SK-N-DZ (cell line): ENCODE data around the gene COX4I2.
A peak's percentile ranks its signal among the peaks of the same experiment; 100 is the strongest.
"Not testable (repeated sequence)": the region's sequence is repeated elsewhere in the genome, so short reads cannot be mapped to it uniquely, and the experiment has no call there.

Experiments used
- DNase-seq: peaks from one replicate; pipeline ENCODE4 v3.0.0-alpha.2; 2015; ENCODE audit warnings: low spot score

COX4I2 gene

DNA sequence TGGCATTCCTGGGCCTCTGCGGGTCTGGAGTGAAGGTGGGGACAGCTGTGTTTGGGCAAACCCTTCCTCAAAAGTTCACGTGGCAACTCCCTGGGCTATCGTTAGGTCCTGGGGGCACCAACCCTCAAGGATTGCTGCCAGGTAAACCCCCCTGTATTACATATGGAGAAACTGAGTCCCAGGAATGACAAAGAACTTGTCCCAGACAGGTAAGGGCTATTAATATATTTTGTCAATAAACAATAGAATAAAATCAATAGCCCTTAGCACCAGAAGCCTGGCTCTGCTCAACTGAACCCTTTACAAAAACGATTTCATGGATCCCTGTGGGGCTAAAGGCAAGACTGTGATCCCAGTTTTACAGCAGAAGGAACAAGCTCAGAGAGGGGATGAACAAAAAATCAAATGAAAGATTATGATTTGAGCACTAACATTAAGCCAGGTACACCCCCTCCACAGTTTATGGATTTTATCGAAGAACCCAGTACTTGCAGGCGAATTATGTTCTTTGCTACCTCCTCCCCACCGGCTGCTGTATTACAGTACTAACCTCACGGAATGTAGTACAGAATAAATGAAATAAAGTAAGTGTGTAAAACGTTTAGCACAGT, 30.0 kb upstream of the COX4I2 start:
- DNase-seq = no peak

DNA sequence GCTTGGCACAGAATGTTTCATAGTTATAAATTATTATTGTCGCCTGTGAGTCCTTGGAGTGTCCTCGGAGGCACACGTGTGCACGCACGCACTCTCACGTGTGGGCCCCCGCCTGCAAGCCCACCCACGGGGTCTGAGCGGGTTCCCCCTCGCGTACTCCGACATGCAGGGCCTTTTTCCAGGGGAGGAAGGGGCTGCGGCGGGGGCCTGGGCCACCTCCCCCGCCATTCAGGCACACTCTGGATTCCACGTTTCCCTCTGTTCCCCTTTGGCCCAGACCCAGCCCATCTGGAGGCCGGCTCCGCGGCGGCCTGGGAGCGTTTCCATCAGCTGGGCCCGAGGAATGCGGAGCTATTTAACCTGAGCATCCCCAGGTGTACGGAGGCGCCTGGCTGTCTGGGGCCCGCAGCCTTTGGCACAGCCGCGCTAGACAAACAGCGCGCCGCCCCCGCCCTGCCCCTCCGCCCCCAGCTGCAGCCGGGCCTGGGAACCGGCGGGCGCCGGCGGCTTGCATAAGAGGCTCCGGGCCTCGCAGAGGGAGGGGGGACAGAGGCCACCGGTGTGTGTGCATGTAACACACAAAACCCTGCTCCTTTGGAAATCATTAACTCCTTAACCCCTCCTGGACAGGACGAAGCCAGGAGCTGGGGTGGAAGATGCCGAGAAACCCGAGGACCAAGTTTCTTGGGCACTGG, 29.3 kb upstream of the COX4I2 start:
- DNase-seq = peak; percentile 72

DNA sequence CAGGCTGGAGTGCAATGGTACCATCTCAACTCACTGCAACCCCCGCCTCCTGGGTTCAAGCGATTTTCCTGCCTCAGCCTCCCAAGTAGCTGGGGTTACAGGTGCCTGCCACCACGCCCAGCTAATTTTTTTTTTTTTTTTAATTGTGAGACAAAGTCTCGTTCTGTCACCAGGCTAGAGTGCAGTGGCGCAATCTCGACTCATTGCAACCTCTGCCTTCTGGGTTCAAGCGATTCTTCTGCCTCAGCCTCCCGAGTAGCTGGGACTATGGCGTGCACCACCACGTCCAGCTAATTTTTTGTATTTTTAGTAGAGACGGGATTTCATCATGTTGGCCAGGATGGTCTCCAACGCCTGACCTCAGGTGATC, 25.5 kb upstream of the COX4I2 start:
- DNase-seq = not testable (repeated sequence)

DNA sequence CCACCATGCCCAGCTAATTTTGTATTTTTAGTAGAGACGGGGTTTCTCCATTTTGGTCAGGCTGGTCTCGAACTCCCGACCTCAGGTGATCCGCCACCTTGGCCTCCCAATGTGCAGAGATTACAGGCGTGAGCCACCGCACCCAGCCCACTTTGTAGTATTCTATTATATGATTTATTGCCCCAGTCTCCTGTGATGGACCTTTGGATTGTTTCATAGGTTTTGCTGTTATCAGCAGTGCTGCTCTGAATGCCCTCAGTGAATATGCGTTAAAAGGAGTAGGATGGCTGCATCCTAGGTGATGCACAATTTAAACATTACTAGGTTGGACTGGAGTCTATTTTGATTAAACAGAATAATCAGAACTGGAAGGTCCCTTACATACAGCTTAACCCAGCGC, 22.3 kb upstream of the COX4I2 start:
- no peak for DNase-seq

DNA sequence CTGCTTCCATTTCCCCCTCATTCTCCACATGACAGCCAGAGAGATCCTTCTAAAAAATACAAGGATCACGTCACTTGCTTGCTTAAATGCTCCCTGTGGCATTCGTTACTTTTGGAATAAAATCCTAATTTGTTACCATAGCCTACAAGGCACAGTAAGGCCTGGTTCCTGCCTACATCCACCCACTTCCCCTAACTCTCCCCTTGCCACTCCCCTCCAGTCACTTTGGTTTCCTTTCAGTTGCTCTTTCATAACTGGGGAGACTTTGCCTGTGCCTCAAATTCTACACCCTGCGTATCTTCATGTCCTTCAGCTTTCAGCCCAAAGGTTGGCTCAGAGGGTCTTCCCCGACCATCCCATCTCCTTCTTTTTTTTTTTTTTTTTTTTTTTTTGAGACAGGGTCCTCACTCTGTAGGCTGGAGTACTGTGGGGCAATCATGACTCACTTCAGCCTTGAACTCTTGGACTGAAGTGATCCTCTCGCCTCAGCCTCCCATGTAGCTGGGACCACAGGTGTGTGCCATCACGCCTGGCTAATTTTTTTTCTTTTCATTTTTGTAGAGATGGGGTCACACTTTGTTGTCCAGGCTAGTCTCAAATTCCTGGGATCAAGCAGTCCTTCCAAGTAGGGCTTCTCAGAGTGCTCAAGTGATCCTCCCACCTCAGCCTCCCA, 20.1 kb upstream of the COX4I2 start:
- no peak for DNase-seq

DNA sequence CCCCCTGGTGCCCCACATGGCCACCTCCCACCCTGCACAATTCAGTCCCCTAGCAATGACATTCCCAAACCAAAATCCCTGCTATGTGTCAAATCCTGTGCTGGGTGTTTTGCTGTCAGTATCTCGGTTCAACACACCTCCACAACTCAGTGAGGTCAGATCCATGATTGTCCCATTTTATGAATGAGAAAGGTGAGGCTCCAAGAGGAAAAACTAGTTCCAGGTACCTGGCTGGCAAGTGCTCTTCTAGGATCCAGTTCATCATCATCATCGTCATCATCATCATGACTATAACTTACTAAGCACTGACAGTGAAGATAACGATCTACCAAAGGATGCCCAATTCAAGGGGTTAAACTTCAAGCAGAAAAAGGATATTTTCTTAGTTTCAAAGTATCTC, 17.5 kb upstream of the COX4I2 start:
- DNase-seq = no peak

DNA sequence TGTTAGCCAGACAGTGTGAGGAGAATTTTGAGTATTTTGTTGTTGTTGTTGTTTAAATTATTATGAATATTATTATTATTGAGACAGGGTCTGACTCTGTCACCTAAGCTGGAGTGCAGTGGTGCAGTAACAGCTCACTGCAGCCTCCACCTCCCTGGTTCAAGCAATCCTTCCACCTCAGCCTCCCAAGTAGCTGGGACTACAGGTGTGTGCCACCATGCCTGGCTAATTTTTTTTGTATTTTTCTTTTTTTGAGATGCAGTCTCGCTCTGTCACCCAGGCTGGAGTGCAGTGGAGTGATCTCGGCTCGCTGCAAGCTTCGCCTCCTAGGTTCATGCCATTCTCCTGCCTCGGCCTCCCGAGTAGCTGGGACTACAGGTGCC, 14.6 kb upstream of the COX4I2 start:
- not testable (repeated sequence) for DNase-seq

DNA sequence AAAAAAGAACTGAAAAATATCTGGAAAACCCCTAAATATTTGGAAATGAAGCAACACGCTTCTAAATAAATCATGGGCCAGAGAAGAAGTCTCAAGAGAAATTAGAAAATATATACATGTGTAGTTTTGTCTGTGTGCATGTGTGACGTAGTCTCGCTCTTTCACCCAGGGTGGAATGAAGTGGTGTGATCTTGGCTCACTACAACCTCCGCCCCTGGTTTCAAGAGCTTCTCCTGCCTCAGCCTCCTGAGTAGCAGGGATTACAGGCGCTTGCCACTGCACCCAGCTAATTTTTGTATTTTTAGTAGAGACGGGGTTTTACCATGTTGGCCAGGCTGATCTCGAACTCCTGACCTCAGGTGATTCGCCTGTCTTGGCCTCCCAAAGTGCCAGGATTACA, 11.2 kb upstream of the COX4I2 start:
- not testable (repeated sequence) for DNase-seq

DNA sequence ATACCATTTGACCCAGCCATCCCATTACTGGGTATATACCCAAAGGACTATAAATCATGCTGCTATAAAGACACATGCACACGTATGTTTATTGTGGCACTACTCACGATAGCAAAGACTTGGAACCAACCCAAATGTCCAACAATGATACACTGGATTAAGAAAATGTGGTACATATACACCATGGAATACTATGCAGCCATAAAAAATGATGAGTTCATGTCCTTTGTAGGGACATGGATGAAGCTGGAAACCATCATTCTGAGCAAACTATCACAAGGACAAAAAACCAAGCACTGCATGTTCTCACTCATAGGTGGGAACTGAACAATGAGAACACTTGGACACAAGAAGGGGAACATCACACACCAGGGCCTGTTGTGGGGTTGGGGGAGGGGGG, 9.7 kb upstream of the COX4I2 start:
- DNase-seq = not testable (repeated sequence)

DNA sequence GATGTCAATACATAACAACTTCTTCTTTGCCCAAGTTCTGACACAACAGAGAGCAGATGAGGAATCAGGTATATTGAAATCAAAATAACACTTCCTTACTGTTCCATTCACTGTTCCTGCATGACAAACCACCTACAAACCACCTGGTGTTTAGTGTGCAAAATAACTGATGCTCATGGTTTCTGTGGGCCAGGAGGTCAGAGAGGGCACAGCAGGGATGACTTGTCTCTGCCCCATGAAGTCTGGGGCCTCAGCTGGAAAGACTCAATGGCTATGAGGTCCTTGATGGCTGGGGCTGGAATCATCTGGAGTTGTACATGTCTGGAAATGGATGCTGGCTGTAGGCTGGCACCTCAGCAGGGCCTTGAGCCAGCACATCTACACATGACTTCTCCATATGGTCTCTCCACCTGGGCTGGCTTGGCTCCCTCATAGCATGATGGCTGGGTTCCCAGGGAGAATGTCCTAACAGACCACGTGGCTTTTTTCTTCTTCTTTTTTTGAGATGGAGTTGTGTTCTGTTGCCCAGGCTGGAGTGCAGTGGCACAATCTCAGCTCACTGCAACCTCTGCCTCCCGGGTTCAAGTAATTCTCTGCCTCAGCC, 7.4 kb upstream of the COX4I2 start:
- no peak for DNase-seq

DNA sequence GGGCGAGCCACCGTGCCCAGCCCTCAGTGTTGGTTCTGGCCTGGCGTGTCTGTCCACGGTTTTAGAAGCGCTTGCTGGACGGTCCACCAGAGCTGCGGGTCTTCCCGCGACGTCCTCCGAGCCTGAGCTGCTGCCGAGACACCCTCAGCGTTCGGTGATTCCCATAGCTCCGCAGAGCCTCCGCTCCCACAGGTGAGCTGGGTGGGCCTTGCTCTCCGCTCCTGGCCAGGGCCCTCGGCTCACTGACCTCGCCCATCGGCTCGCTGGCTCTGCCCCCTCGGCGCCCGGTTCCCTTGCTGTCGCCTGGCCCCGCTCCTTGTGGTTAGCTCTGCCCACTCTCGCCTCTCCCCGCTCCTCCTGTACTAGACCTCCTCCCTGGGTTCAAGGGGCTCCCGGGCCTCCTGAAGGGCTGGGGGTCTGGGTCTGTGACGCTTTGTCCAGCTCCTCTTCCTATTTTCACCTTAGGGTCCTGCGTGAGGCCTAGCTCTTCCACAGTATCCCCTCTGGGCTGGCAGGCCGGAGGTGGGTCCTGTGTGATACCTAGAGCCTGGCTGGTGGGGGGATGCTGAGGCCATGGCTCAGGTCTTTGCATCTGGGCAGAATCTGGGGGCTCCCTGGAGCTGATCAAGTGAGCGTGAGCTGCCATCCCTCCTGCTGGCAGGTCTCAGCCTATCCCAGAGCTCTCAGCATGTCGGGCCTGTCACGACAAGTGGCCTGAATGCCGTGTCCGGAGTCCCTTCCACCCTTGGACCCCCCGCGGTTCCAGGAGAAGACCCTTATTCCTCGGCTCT, 5.0 kb upstream of the COX4I2 start:
- DNase-seq = no peak

DNA sequence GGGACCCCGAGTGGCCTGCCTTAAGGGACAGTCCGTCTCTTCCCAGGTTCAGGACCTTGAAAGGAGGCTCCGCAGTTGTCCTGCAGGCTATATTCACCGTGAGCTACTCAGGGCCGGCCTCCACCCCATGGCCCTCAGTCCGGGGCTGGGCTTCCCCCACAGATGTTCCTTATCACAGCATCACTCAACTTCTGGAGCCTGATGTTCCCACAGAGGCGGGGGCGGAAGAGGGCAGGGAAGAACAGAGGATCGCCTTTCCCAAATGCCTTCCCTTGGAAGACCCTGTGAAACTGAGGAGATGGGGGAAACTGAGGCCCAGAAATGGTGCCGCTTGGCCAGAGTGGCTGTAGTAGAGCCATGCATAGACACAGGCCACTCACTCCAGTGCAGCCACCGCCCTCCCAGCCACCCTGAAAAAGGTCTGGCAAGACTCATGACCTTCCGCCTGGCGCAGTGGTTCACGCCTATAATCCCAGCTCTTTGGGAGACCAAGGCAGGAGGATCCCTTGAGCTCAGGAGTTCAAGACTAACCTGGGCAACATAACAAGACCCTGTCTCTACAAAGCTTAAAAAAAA, 4.3 kb upstream of the COX4I2 start:
- DNase-seq = no peak

DNA sequence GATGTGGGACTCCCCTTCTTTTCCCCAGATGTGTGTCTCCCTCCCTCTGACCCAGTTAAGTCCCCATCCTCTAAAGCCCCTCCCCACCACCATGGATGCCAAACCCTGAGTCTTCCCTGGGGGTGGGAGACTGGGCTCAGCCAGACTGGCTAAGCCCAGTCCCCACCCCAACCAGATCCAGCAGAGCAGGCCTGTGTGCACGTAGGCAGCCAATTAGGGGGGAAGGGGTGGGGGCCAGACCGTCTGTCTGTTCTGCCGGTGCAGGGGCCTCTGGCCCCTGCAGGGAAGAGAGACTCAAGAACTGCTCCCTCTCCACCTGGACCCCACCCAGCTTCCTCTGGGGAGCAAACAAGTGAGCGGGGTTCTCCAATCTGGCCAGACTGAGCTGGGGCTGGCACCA, 605 bp downstream of the COX4I2 start:
- DNase-seq = peak; percentile 65

DNA sequence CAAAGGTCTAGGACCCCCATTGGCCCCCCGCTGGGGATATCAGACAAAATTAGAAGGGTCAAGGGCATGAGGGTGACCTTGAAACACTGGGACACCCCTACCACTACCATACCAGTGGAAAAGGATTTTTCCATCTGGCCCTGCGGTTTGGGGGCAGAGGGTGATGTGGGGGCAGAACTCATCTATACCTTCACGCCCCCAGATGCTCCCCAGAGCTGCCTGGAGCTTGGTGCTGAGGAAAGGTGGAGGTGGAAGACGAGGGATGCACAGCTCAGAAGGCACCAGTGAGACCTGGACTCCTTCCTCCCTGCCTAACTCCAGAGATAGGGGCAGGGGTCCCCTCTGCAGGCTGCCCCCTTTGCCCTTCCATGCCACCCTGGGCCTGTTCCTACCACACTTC, 1.1 kb downstream of the COX4I2 start:
- no peak for DNase-seq

DNA sequence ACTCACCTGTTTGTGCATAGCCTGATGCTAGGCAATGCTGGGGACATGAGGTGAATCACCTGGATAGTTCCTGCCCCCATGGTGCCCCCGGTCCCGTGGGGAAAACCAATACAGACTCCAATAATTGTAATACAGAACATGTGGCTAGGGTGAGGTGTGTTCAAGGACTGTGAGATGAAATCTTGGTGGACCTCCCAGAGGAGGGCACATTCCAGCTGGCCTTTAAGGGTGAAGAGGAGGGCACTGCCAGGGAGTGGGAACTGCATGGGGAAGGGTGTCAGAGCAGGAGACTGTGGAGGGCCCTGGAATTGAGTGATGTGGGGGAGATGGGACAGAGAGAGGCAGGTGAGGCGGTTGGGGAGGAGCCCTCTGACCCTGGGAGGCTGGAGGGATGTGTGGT, 2.5 kb downstream of the COX4I2 start:
- DNase-seq = no peak

DNA sequence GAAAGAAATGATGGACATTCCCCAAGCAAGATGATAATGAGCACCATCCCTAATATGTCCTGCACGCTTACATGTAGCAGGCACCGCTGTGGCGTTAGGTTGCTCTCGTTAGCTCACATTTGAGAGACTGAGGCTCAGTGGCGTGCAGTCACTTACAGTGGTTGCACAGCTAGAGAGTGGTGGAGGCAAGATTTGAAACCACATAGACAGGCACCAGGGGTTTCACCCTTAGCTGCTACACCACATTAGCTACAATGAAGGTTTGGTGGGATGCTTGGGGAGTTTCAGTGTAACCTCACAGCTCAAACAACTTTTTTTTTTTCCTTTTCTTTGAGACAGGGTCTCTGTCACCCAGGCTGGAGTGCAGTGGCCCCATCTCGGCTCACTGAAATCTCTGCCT, 3.7 kb downstream of the COX4I2 start:
- no peak for DNase-seq

DNA sequence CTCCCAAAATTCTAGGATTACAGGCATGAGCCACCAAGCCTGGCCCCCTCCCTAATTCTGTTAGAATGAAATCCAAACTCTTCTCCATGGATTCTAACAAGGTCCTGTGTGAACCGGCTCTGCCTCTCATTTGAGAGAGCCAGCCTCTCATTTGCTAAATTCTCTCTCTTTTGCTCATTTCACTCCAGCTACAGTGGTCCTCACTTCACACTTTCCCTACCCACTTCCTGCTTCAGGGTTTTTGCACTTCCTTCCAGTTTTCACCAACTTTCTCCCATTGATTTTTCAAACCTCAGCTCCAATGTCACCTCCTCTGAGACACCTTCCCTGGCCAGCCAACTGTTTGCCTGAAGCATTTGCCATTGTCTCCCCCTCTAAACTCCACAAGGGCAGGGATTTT, 5.1 kb downstream of the COX4I2 start:
- DNase-seq = no peak

DNA sequence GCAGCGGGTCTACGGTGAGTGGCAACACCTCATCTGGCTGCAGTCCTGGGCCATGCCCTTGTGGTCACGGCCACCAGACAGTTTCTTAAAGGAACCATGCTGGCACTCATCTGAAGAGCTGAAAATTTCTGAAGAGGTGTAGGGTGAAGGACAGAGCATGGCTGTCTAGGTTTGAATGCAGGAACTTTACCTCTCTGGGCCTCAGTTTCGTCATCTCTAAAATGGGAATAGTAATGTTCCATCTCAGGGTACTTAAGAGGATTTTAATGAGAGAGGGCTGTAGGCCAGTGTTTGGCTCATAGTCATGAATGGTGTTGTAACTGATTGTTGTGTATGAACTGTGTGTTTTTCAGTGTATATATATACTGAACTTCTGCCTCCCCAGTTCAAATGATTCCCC, 5.8 kb downstream of the COX4I2 start:
- no peak for DNase-seq

DNA sequence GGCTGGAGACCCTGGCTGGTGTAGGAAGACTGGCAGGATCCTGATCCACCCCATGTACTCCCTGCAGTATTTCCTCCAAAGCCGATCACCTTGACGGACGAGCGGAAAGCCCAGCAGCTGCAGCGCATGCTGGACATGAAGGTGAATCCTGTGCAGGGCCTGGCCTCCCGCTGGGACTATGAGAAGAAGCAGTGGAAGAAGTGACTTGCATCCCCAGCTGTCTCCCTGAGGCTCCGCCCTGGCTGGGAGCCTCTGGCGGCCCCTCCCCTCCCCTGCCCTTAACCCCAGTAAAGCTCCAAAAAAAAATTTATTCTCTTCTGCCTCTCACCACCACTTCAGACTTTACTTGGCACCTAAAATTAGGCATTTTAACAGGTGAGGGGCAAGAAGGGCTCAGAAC, 7.0 kb downstream of the COX4I2 start:
- DNase-seq = no peak

DNA sequence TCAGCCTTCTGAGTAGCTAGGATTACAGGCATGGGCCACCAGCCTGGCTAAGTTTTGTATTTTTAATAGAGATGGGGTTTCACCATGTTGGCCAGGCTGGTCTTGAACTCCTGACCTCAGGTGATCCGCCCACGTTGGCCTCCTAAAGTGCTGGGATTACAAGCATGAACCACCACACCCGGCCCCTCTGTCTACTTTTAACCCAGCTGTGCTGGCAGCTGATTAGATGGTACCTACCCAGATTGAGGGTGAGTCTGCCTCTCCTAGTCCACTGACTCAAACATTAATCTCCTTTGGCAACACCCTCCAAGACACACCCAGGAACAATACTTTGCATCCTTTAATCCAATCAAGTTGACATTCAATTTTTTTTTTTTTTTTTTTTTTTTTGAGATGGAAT, 10.4 kb downstream of the COX4I2 start:
- not testable (repeated sequence) for DNase-seq

DNA sequence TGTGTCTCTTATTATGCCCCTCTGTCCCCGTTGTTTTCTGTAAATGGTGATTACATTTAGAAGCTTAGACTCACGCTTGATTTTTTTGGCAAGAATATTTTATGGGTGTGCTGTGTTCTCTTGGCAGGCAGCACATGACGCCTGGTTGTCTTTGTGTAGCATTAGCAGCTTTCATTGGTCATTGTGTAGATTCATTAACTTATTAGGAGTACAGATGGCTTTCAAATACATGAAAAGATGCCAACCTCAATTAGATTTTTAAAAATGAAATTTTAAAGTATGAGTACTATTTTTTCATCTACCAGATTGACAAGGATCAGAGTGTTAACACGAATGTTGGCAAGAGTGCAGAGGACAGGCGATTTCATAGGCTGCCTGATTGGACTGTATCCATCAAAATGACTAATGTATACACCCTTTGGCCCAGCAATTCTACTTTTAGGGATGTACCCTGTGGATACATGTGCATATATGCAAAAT, 15.2 kb downstream of the COX4I2 start:
- no peak for DNase-seq

DNA sequence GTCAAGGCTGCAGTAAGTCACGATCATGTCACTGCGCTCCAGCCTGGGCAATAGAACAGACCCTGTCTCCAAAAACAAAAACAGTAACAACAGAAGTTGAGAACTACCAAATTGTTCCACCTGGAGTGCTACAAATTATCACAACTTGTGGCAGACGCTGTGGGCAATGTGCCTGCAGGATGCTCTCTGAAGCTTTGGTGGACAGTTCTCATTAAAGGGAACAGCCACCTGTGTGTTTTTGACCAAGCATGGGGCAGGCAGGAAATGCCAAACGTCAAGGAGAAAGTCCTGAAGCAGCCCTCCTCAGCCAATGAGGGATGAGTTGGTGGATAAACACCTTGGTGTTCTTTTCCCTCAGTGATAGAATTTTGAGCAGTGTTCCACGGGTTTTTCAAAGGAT, 15.8 kb downstream of the COX4I2 start:
- no peak for DNase-seq
